ENCODE data around the gene TRMT2B. TPM values are rescaled to one million over a fixed set of nuclear protein-coding genes. Genes with fewer than 3 reads are reported as not detected.

The TRMT2B gene
- total and polyA plus RNA-seq, 2 of the 13 experiments (the other 11 are each of a cell fraction or from before 2014, with no cell fraction given): 7.0 to 11.2 TPM

GRCh38 chrX:101051549-101052302 lies at the start of gene TRMT2B (continued):
- TF ChIP-seq PBX2 (CRISPR knock-in tag; IDR thresholded peaks at IDR 0.05) (no peak), DMAP1 (CRISPR knock-in tag; IDR thresholded peaks at IDR 0.05) (peak; percentile 51; the same call in 1 of the 2 replicates), ZFP91 (CRISPR knock-in tag; IDR thresholded peaks at IDR 0.05; ENCODE audit: borderline replicate concordance) (no peak), DR1 (CRISPR knock-in tag; IDR thresholded peaks at IDR 0.05) (no peak), SAP130 (CRISPR knock-in tag; IDR thresholded peaks at IDR 0.05; ENCODE audit: low read depth) (peak; percentile 57), ZNF296 (CRISPR knock-in tag; conservative IDR thresholded peaks at IDR 0.05) (no peak), ZNF441 (CRISPR knock-in tag; IDR thresholded peaks at IDR 0.05; ENCODE audit: borderline replicate concordance) (no peak), ELF1 (CRISPR knock-in tag; IDR thresholded peaks at IDR 0.05) (peak; percentile 84), MTF1 (CRISPR knock-in tag; IDR thresholded peaks at IDR 0.05) (no peak), ZNF207 (IDR thresholded peaks at IDR 0.05; ENCODE audit: borderline replicate concordance) (no peak), GABPB1 (CRISPR knock-in tag; IDR thresholded peaks at IDR 0.05) (peak; percentile 64; the same call in 1 of the 2 replicates), ZNF547 (CRISPR knock-in tag; IDR thresholded peaks at IDR 0.05) (no peak), ZMYM3 (CRISPR knock-in tag; IDR thresholded peaks at IDR 0.05) (0 out of 2 replicates have a peak, but pooled peaks have one; percentile 19), ETV5 (CRISPR knock-in tag; IDR thresholded peaks at IDR 0.05; ENCODE audit: borderline replicate concordance) (peak; percentile 17; the same call in 1 of the 2 replicates), DPF2 (CRISPR knock-in tag; IDR thresholded peaks at IDR 0.05; ENCODE audit: borderline replicate concordance, low read depth) (no peak), SMAD9 (CRISPR knock-in tag; IDR thresholded peaks at IDR 0.05) (no peak), JDP2 (CRISPR knock-in tag; IDR thresholded peaks at IDR 0.05; ENCODE audit: borderline replicate concordance) (no peak), ZNF652 (CRISPR knock-in tag; IDR thresholded peaks at IDR 0.05; ENCODE audit: borderline replicate concordance, low read depth) (peak; percentile 65; the same call in 1 of the 2 replicates), MYPOP (CRISPR knock-in tag; IDR thresholded peaks at IDR 0.05) (peak; percentile 47; the same call in 1 of the 2 replicates), SNAPC5 (CRISPR knock-in tag; IDR thresholded peaks at IDR 0.05; ENCODE audit: borderline replicate concordance) (no peak), CCDC6 (CRISPR knock-in tag; IDR thresholded peaks at IDR 0.05) (no peak), TFDP1 (CRISPR knock-in tag; IDR thresholded peaks at IDR 0.05; ENCODE audit: borderline replicate concordance) (peak; percentile 54; the same call in 1 of the 2 replicates), DNMT1 (CRISPR knock-in tag; IDR thresholded peaks at IDR 0.05) (no peak), EEA1 (CRISPR knock-in tag; IDR thresholded peaks at IDR 0.05; ENCODE audit: borderline replicate concordance) (no peak)
